ENCODE results near the gene TUBB4B. TPM values are rescaled to one million over a fixed set of nuclear protein-coding genes. Genes with fewer than 3 reads are reported as not detected.

TUBB4B gene
- total RNA-seq, 2 donors from 2014 or later = 353 to 486 TPM

Other genes starting within 250 kb of the TUBB4B start
- 10 to 100 TPM; 33.3 to 41.2 TPM for gene PAXX, start 248.9 kb upstream of the TUBB4B start, total RNA-seq
- 1 to 10 TPM; 3.2 to 3.8 TPM for gene CLIC3, start 244.7 kb upstream of the TUBB4B start, total RNA-seq
- 10 to 100 TPM; 55.5 to 56.0 TPM for gene ABCA2, start 213.1 kb upstream of the TUBB4B start, total RNA-seq
- gene FUT7, start 209.2 kb upstream of the TUBB4B start, total RNA-seq = not detected
- 100 to 1,000 TPM; 170 to 204 TPM for gene NPDC1, start 195.1 kb upstream of the TUBB4B start, total RNA-seq
- gene ENTPD2, start 187.2 kb upstream of the TUBB4B start, total RNA-seq = 10 to 100 TPM; 25.0 to 26.3 TPM
- gene SAPCD2, start 170.7 kb upstream of the TUBB4B start, total RNA-seq = 10 to 100 TPM; 10.3 to 16.8 TPM
- gene UAP1L1, start 163.8 kb upstream of the TUBB4B start, total RNA-seq = 10 to 100 TPM; 13.0 to 18.2 TPM
- 10 to 100 TPM; 50.0 to 53.5 TPM for gene MAN1B1, start 154.3 kb upstream of the TUBB4B start, total RNA-seq
- 10 to 100 TPM; 53.1 to 66.0 TPM for gene DPP7, start 126.6 kb upstream of the TUBB4B start, total RNA-seq
- gene GRIN1, start 102.1 kb upstream of the TUBB4B start, total RNA-seq = under 1 TPM; 0.46 to 0.47 TPM
- 10 to 100 TPM; 70.0 to 95.7 TPM for gene LRRC26, start 71.2 kb upstream of the TUBB4B start, total RNA-seq
- gene TMEM210, start 69.2 kb upstream of the TUBB4B start, total RNA-seq = under 1 TPM; 0.67 to 0.70 TPM
- 10 to 100 TPM; 50.6 to 64.1 TPM for gene ANAPC2, start 52.7 kb upstream of the TUBB4B start, total RNA-seq
- gene SSNA1, start 52.6 kb upstream of the TUBB4B start, total RNA-seq = 10 to 100 TPM; 56.7 to 68.8 TPM
- 100 to 1,000 TPM; 134 to 154 TPM for gene TPRN, start 40.5 kb upstream of the TUBB4B start, total RNA-seq
- gene TMEM203, start 35.6 kb upstream of the TUBB4B start, total RNA-seq = 10 to 100 TPM; 36.2 to 40.0 TPM
- gene NDOR1, start 35.6 kb upstream of the TUBB4B start, total RNA-seq = 10 to 100 TPM; 12.1 to 18.8 TPM
- 1 to 10 TPM; 5.1 to 9.7 TPM for gene RNF208, start 19.0 kb upstream of the TUBB4B start, total RNA-seq
- under 1 TPM; 0.43 to 0.47 TPM for gene CYSRT1, start 16.1 kb upstream of the TUBB4B start, total RNA-seq
- not detected for gene RNF224, start 13.8 kb upstream of the TUBB4B start, total RNA-seq
- gene SLC34A3, start 10.4 kb upstream of the TUBB4B start, total RNA-seq = not detected
- not detected for gene STPG3, start 10.0 kb downstream of the TUBB4B start, total RNA-seq
- 10 to 100 TPM; 61.6 to 70.3 TPM for gene NELFB, start 14.0 kb downstream of the TUBB4B start, total RNA-seq
- gene TOR4A, start 36.4 kb downstream of the TUBB4B start, total RNA-seq = 10 to 100 TPM; 59.3 to 60.8 TPM
- 100 to 1,000 TPM; 163 to 181 TPM for gene NRARP, start 61.0 kb downstream of the TUBB4B start, total RNA-seq
- gene EXD3, start 181.9 kb downstream of the TUBB4B start, total RNA-seq = 10 to 100 TPM; 44.1 to 57.3 TPM
- gene NOXA1, start 182.1 kb downstream of the TUBB4B start, total RNA-seq = 10 to 100 TPM; 33.3 to 42.6 TPM
- gene ENTPD8, start 200.1 kb downstream of the TUBB4B start, total RNA-seq = 100 to 1,000 TPM; 108 to 120 TPM
- gene NSMF, start 218.0 kb downstream of the TUBB4B start, total RNA-seq = 10 to 100 TPM; 39.9 to 52.0 TPM